A204.1 (cell line): ENCODE measurements around the gene CFAP46.
"Not testable (repeated sequence)": the region's sequence is repeated elsewhere in the genome, so short reads cannot be mapped to it uniquely, and the experiment has no call there.

ENCODE experiments used
- FAIRE-seq: peaks from 2 replicates; lab custom pipeline; 2012; peaks lifted over from hg19 to GRCh38; lab: Jason Lieb, UNC

CFAP46 gene

DNA sequence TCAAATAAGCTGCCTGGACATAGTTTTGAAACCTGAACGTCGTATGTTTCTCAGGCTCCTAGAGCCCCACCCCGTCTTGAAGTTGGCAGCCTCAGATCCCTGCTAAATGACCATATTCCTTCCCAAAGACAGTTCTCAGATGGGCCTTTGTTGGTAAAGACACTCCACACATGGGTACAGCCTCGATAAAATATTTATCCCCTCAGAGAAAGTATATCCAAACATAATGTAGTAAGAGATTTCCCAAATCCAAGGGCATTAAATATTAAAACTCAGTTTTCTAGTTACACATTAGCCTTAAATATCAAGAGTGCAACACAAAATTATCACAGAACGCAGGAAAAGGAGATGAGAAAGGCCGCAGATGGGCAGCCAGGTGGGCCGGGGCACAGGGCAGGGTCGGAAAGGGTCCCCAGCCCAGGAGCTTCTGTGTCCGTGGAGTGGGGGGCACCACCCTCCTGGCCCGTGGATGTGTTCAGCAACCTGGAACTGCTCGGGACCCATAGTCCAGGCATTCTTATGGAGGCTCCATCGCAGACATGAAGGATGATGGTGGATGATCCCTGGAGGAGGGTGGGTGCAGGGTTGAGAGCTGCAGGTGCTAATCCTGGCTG is 1.5 kb upstream of the CFAP46 start:
- no peak for FAIRE-seq

DNA sequence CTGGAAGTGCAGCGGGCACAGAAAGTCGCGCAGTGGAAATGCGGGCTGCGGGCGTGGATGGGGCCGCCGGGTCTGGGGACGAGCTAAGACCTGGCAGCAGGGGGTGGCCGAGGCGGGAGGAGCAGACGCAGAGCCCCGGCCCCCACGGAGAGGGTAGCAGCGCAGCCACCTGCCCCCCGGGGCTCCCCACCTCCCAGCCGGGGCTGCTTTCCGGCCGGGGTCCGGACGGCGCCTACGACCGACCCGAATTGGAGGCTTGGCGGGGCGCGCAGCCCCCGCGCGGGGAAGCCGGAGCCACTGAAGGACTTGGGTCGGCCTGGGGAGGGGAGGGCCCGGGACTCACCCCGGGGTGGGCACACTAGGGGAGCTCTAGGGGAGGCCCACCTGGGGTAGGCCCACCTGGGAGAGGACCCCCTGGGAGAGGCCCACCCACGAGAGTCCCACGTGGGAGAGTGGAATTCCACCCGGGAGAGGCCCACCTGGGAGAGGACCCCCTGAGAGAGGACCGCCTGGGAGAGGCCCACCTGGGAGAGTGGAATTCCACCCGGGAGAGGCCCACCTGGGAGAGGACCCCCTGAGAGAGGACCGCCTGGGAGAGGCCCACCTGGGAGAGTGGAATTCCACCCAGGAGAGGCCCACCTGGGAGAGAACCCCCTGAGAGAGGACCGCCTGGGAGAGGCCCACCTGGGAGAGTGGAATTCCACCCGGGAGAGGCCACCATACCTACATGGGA is 854 bp upstream of the CFAP46 start:
- no peak for FAIRE-seq

DNA sequence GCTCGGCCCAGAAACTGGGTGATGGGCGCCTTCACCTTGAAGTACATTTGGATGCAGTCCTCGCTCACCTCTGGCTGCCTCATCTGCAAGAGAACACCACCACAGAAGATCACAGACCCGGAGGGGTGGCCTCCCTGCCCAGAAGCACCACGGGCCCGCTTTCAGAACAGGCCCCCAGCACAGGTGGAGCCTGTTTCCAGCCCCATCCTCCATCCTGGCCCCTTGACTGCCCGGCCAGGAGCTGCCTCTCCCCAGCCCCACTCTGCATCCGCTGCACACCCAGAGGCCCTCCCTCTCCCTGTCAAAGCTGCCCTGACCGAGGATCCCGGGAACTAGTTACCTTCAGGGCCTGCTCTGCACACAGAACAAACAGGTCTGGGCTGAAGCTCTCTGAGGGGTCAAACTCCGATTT is 724 bp downstream of the CFAP46 start:
- no peak for FAIRE-seq

DNA sequence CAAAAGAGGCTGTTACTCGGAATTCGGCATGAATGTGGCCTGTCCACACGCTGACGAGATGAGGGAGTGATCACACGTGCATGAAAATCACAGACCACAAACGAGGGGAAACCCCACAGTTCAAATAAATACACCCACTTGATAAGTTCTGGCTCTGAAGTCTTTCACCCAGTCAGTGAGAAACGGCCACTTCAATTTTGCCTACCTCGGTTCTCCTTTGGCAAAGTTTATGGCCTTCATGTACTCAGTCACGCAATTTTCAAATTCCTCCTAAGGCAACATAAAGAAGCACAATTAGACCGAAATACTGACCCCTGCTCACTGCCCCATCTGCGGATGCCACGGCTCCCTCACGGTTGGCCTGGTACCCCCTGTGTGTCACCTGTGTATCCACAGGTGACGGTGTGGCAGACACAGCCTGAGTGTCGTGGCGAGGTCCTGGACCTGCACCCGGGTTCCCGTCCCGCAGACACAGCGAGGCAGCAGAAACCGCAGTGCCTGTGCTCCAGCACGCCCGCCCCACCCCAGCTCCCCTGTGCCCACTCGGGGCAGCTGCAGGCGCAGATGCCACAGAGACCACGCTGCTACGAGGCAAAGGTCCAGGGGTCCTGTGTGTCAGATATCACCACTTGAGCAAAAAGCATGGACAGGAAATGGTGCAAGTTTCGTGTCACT is 1.4 kb downstream of the CFAP46 start:
- FAIRE-seq, result no peak

DNA sequence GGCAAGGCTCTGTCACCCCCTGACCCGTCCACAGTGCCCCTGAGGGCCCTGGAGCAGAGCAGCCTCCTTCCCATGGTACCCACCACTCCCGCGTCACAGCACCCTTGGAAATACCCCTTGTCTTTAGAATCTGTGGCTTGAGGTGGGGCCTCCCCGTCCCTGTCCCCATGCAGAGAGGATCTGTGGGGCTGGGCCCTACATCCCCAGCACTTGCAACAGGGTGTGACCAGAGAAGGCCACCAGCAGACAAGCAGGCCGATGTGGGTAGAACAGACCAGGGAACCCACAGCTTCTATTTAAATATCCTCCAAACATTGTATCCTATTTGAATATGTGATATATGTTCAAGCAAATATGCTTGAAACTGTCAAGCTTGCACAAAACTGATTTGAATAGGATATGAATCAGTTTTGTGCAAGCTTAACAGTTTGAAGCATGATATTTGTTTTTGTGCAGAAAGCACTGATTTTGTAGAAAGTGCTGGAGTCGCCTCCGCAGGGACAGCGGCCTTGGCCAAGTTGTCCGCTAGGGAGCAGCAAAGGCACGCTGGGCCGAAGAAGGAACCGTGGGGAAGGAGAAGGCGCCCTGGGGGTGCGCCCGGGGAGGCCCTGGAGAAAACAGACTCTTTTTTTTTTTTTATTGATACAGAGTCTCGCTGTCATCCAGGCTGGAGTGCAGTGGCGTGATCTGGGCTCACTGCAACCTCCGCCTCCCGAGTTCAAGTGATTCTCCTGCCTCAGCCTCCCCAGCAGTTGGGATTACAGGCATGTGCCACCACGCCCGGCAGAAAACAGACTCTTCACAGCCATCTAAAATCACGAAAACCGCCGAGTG is 2.2 kb downstream of the CFAP46 start:
- no peak for FAIRE-seq

DNA sequence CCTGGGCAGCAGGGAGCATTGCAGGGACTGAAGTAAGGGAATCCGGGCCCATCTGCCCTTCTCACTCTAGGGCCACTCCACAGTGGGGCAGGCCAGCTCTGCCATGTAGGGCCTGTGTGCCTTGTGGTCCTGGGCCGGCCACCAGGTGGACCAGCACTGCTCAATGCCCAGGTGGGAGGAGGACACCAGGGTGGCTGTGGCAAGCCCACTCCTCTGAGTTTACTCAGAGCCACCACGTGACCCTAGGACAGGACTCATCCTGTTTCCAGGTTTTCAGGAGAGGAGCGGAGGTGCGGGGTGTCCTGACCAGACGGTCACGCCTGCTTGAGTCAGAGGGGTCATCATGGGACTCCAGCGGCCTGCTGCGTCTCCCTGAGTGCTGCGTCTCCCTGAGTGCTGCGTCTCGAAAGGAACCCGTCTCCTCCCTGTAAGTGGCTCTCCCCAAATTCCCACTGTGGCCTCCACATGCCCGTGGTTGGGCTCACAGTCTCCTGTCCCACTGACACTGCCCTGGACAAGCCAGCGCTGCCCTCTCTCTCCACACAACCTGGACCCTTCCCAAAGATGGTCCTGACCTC is 2.9 kb downstream of the CFAP46 start:
- FAIRE-seq, result no peak

DNA sequence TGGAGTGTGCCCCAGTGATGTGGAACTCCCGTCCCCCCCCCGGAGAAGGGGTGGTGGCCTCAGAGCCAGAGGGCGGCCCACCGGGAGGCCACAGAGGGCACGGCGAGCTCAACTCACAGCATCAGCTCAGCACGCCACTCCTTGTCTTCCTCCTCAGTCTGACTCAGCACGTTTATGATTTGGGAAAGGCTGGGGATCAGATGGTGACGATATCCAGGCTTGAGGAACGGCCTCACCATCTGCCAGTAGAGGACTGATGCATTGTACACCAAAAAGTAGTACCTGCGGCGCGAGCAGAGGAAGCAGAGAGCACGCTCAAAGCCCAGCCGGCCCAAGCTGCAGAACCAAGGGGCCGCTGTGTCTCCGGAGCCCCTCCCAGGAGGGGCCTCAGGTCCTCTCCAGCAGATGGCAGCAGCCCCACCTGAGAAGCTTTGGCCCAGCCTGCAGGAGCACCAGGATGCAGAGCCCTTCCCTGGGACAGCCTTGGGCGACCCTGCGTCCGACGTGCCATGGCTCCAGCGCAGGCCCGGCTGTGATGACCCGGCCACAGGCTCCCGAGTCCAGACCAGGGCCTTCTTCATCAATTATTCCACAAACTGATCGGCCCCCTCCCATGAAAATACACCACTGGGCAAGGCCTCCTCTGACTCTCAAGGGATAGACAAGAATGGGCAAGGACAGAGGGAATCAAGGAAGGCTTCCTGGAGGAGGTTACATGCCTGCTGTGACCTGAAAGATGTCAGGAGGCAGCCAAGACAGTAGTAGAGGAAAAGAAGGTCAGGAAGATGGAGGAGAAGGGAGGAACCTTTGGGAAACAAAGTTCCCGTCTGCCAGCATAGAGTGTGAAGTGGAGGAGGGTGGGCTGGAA is 3.7 kb downstream of the CFAP46 start:
- FAIRE-seq, result no peak

DNA sequence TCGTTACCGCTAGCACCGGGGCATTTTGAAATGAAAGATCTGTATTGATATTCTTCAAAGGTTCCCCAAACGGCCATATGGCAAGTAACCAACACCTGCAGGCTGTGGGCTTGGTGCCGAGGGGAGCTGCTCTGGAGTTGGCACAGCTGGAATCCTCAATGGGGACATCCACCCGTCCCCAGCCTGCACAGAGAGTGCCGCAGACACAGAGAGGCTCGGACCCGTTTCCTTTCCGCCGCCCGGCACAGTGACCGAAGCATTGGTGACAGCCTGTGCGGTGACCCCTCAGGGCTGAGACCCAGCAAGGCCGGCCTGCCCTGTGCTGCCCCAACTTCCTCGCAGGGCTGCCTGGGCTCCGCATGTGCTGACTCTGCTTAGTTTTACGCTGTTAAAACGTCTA is 4.5 kb downstream of the CFAP46 start:
- FAIRE-seq, result no peak

DNA sequence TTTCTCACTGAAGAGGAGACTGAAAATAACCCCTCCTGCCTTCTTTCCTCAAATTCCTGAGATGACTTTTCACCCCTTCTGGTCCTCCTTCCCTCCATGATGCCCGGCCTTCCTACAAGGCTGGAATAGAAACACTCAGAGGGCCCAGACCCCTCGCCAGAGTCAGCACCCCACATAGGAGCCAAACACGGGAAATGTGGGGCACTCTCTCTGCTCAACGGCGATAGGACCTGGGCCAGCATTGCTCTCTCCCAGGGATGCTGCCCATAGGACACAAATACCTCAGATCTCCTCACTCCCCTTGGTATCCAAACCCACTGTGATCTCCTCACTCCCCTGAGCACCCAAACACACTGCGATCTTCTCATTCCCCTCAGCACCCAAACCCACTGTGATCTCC is 7.4 kb downstream of the CFAP46 start:
- no peak for FAIRE-seq

DNA sequence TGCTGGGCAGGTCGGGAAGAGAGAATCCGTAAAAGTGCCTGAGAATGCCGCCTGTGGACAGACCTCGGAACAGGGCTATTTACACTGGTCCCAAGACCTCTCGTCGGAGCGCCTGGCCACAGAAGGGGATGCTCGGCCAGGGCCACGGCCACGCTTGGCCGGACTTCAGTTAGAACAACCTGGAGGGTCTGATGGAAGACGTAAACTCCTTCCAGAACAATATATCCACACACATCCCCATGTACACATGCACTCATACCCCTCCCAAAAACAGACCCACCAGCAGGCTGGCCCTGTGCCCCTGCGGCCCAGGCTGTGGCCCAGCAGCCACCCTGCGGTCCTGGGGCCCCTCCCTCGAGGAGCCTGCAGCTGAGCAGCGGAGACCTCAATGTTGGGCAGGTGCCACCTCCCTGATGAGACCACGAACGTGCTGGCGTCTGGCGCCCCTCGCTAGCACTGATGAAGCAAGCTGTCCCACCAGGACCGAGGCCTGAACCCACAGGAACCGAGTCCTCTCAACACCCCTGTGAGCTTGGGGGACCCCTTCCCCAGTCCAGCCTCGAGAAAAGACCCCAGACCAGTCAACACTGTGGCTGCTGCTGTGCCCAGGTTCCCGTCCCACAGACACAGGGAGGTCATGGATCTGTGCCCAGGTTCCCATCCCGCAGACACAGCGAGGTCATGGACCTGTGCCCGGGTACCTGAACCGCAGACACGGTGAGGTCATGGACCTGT is 8.9 kb downstream of the CFAP46 start:
- FAIRE-seq, result no peak

DNA sequence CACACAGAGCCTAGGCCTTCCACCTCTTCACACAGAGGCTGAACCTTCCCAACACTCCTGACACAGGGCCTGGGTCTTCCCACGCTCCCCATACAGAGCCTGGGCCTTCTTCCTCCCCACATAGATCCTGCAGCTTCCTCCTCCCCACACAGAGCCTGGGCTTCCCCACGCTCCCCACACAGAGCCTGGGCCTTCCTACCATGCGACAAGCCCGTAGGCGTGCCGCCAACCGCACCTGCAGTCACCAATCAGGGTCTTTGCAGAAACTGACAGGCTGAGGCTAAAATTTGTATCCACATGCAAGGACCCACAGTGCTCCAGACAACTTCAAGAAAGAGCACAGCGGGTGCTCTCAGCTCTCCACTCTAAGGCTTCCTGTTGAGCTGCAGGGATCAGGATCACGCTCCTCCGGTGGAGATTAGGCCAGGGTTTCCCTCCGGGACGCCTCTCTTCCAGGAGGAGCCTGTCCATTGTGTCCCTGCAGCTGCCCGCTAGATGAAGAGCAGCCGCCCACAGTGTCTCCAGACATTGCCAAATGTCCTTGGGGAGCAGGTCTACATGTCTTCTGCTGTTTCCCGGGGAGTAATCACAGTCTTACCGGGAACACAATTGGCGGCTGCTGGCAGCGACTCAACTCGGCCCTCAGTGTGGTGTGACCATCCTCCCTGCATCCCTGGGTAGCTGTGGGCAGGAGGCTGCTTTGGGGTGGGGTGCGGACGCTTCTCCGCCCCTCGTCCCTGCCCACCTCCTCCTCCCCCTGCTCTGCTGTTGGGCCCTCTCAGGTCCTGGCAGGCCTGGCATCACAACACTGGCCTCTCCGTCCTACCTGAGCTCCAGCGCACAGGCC is 9.7 kb downstream of the CFAP46 start:
- FAIRE-seq, result no peak

DNA sequence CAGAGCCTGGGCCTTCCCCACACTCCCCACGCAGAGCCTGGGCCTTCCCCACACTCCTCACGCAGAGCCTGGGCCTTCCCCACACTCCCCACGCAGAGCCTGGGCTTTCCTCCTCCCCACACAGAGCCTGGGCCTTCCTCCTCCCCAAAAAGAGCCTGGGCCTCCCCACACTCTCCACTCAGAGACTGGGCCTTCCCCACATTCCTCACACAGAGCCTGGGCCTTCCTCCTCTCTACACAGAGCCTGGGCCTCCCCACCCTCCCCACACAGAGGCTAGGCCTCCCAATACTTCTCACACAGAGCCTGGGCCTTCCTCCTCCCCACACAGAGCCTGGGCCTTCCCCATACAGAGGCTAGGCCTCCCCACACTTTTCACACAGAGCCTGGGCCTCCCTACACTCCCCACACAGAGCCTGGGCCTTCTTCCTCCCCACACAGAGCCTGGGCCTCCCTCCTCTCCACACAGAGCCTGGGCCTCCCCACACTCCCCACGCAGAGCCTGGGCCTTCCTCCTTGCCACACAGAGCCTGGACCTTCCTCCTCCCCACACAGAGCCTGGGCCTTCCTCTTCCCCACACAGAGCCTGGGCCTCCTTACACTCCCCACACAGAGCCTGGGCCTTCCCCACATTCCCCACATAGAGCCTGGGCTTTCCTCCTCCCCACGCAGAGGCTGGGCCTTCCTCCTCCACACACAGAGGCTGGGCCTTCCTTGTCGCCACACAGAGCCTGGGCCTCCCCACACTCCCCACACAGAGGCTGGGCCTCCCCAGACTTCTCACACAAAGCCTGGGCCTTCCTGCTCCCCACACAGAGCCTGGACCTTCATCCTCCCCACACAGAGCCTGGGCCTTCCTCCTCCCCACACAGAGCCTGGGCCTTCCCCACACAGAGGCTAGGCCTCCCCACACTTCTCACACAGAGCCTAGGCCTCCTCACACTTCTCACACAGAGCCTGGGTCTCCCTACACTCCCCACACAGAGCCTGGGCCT is 10.8 kb downstream of the CFAP46 start:
- not testable (repeated sequence) for FAIRE-seq

DNA sequence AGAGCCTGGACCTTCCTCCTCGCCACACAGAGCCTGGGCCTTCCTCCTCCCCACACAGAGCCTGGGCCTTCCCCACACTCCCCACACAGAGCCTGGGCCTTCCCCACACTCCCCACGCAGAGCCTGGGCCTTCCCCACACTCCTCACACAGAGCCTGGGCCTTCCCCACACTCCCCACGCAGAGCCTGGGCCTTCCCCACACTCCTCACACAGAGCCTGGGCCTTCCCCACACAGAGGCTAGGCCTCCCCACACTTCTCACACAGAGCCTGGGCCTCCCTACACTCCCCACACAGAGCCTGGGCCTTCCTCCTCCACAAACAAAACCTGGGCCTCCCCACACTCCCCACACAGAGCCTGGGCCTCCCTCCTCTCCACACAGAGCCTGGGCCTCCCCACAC is 11.7 kb downstream of the CFAP46 start:
- FAIRE-seq, result not testable (repeated sequence)

DNA sequence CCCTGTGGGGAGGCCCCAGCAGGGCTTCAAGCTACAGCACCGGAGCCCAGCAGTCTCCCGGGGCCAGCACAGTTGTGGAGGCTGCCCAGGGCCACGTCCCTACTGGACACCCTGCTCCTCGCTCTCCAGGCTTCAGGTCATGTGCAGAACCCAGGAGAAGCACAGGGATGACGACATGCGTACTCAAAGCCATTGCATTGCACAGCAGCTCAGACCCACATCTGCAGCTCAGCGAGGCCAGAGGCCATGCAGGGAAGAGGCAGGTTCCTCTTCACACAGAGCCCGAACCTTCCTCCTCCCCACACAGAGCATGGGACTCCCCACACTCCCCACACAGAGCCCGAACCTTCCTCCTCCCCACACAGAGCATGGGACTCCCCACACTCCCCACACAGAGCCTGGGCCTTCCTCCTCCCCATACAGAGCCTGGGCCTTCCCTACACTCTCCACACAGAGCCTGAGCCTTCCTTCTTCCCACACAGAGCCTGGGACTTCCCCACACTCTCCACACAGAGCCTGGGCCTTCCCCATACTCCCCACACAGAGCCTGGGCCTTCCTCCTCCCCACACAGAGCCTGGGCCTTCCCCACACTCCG is 12.3 kb downstream of the CFAP46 start:
- FAIRE-seq, result no peak

DNA sequence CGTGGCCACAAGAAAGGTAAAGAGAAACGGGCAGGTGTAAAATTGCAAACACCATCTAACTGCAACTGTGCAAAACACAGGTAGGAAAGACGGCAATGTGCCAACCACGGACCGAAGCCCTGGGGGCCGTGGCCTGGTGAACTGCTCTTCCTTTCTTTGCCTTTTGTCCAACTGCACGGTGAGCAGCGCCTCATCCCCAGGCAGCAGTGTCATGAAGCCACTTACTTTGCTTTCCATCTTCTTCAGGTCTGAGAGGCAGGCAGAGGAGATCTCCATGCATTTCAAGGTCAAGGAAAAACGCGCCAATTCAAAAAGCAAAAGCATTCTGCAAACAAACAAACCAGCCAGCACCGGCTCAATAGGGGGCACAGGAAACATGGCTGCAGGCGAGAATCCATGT is 12.9 kb downstream of the CFAP46 start:
- FAIRE-seq, result no peak

DNA sequence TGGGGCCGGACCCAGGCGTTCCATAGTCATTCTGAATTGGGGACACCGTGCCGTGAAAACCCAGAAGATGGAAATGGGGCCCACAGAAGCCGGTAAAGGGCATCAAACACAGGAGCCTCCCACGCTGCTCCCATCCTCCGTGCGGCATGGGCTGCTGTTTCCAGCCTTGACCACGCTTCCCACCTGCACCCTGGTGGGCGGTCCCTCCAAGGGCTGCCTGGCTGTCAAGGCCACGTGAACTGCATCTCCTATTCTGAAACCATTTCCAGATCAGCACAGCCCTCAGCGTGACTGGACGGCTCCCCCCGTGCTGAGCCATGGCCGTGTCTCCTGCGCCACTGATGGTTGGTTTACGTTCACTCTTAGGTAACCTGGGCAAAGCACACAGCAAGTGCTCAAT is 14.1 kb downstream of the CFAP46 start:
- no peak for FAIRE-seq

DNA sequence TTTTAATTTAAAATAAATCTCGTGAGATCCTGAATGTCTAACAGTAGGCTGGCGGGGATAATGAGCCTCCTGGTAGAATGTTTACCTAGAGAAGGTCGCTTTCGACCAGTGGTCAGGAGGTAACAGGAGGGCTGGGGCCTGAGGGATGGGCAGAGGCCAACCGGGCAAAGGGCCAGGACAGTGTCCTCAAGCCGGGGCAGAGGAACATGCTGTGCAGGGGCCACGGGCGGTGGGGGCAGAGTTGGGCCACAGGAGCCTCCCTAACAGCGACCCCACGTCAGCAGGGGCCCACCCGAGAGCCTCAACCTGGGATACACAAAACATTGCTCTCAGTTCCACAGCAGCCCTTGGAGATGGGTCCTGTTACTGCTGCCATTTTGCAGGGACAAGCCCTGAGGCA is 14.5 kb downstream of the CFAP46 start:
- no peak for FAIRE-seq
